Hepatocyte (in vitro differentiated cells): ENCODE results near the gene TBC1D1. TPM values are rescaled to one million over a fixed set of nuclear protein-coding genes. Genes with fewer than 3 reads are reported as not detected.

Experiments
- DNase-seq: peaks from one replicate; pipeline ENCODE4 v3.0.0-alpha.2; 2016; ENCODE audit warnings: low spot score
- H2AFZ ChIP-seq: fragments of 200-600 bp; sonication (generic); 2 replicates; pipeline ENCODE4 v1.6.0; 2016; ENCODE audit warnings: antibody characterized with exemption, mild to moderate bottlenecking
- H3K27ac ChIP-seq: fragments of 200-600 bp; sonication (generic); 2 replicates; pipeline ENCODE4 v1.5.1; 2016; ENCODE audit warnings: mild to moderate bottlenecking
- H3K27me3 ChIP-seq: fragments of 200-600 bp; sonication (generic); 2 replicates; pipeline ENCODE4 v1.6.1; 2016
- H3K36me3 ChIP-seq: fragments of 200-600 bp; sonication (generic); replicated peaks from 2 replicates; pipeline ENCODE4 v1.5.1; 2016; ENCODE audit warnings: low read depth; ENCODE audit not compliant: insufficient read depth
- H3K4me1 ChIP-seq: fragments of 200-600 bp; sonication (generic); 2 replicates; pipeline ENCODE4 v1.5.1; 2016; ENCODE audit warnings: mild to moderate bottlenecking, moderate library complexity; ENCODE audit not compliant: insufficient read depth
- H3K4me2 ChIP-seq: fragments of 200-600 bp; sonication (generic); 2 replicates; pipeline ENCODE4 v1.6.0; 2016
- H3K4me3 ChIP-seq: fragments of 200-600 bp; sonication (generic); 2 replicates; pipeline ENCODE4 v1.5.1; 2016; ENCODE audit warnings: mild to moderate bottlenecking
- H3K79me2 ChIP-seq: fragments of 200-600 bp; sonication (generic); 2 replicates; pipeline ENCODE4 v1.6.0; 2017; ENCODE audit warnings: mild to moderate bottlenecking
- H3K9me2 ChIP-seq: fragments of 200-600 bp; sonication (generic); replicated peaks from 2 replicates; pipeline ENCODE4 v1.6.0; 2017; ENCODE audit warnings: mild to moderate bottlenecking; ENCODE audit not compliant: insufficient read depth
- H3K9me3 ChIP-seq: fragments of 200-600 bp; sonication (generic); 2 replicates; pipeline ENCODE4 v1.5.1; 2016; ENCODE audit warnings: low read depth, mild to moderate bottlenecking
- H4K20me1 ChIP-seq: fragments of 200-600 bp; sonication (generic); 2 replicates; pipeline ENCODE4 v1.6.0; 2016; ENCODE audit warnings: mild to moderate bottlenecking; ENCODE audit not compliant: insufficient read depth, poor library complexity, severe bottlenecking
- EZH2 ChIP-seq: fragments of 200-600 bp; sonication (generic); IDR thresholded peaks from 2 replicates; pipeline ENCODE4 v1.6.1; 2016; ENCODE audit warnings: antibody characterized with exemption, mild to moderate bottlenecking, borderline replicate concordance
- EZH2phosphoT487 ChIP-seq: fragments of 200-600 bp; sonication (generic); IDR thresholded peaks from one replicate; pipeline ENCODE4 v1.6.1; 2018; ENCODE audit warnings: antibody characterized with exemption, mild to moderate bottlenecking, low read depth, moderate library complexity; ENCODE audit not compliant: unreplicated experiment, severe bottlenecking
- WGBS: methylation state at CpG from one replicate; pipeline ENCODE4 v1.1.6; 2016; ENCODE audit warnings: low lambda C conversion rate; ENCODE audit errors: missing lambda C conversion rate; 5-methylcytosine and 5-hydroxymethylcytosine counted together
- polyA plus RNA-seq: library from polyadenylated mRNA; unstranded; fragments of >200 nt; fragmentation: Nextera tagmentation; extraction: Ambion mirVana; gene quantifications from 2 replicates; pipeline ENCODE4 v1.2.1, GENCODE V29; 2016
- total RNA-seq: library from RNA; depleted of rRNA; stranded (reverse); fragments of >200 nt; gene quantifications from 2 replicates; pipeline ENCODE4 v1.2.3, GENCODE V29; 2014
- TF ChIP-seq, protein P1 (sequence below): fragments of 200-600 bp; sonication (generic); IDR thresholded peaks from 2 replicates; pipeline ENCODE4 v1.5.1; 2016; ENCODE audit warnings: antibody characterized with exemption, mild to moderate bottlenecking; ENCODE audit not compliant: poor library complexity

Gene TBC1D1
- total and polyA plus RNA-seq, 2 experiments from 2014 or later, result 45.6 to 117 TPM

DNA sequence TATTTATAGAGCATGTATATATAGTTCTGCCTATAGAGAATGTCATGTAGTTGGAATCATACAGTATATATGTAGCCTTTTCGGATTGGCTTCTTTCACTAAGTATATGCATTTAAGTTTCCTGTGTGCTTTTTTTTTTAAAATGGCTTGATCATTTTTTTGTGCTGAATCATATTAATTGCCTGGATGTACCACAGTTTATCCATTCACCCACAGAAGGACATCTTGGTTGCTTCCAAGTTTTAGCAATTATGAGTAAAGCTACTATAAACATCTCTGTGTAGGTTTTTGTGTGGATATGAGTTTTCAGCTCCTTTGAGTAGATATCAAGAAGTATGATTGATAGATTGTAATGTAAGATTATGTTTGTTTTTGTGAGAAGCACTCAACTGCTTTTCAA is 93.1 kb downstream of the TBC1D1 start:
- Histone ChIP-seq H2AFZ (no peak overlapping the region), H3K27me3 (no peaks in the 10 kb centered on the region), H4K20me1 (peaks cover 9% of the 10 kb centered on the region), H3K9me2 (no peaks in the 10 kb centered on the region), H3K27ac (no peak overlapping the region), H3K9me3 (no peaks in the 10 kb centered on the region), H3K36me3 (no peaks in the 10 kb centered on the region), H3K4me1 (peaks cover 21% of the 10 kb centered on the region), H3K4me2 (no peak overlapping the region), H3K79me2 (peaks cover 95% of the 10 kb centered on the region), H3K4me3 (no peak overlapping the region)
- no peak for DNase-seq
- WGBS, result 100% methylated on average over 1 of the region's 1 CpG
- TF ChIP-seq, protein P1, sequence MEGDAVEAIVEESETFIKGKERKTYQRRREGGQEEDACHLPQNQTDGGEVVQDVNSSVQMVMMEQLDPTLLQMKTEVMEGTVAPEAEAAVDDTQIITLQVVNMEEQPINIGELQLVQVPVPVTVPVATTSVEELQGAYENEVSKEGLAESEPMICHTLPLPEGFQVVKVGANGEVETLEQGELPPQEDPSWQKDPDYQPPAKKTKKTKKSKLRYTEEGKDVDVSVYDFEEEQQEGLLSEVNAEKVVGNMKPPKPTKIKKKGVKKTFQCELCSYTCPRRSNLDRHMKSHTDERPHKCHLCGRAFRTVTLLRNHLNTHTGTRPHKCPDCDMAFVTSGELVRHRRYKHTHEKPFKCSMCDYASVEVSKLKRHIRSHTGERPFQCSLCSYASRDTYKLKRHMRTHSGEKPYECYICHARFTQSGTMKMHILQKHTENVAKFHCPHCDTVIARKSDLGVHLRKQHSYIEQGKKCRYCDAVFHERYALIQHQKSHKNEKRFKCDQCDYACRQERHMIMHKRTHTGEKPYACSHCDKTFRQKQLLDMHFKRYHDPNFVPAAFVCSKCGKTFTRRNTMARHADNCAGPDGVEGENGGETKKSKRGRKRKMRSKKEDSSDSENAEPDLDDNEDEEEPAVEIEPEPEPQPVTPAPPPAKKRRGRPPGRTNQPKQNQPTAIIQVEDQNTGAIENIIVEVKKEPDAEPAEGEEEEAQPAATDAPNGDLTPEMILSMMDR, result no peak
- TF ChIP-seq EZH2, result no peak
- TF ChIP-seq EZH2phosphoT487, result no peak

DNA sequence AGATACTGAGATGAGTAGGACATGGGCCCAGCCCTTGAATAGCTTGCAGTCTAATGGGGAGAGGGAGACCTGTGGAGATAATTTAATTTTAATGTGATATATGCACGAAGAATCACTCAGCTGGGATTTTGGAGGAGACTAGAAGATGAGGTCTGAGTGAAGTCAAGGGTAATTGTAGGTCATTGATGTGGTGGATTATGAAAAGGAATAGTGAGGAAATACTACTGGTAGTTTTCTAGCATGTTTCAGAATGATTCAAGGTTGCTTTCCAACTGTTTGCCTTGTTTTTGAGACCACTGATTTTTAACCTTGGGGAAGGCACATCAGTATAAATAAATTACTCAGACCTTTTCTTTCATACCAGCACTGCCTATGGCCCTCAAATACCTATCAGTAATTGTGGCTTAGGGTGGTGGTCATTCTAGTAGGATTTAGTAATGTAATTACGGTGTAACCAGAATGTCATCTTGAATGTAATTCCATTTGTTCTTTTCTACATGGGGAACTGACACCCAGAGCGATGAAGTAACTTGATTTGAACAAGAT is 94.9 kb downstream of the TBC1D1 start:
- DNase-seq, result no peak
- Histone ChIP-seq H3K9me3 (no peaks in the 10 kb centered on the region), H3K9me2 (no peaks in the 10 kb centered on the region), H3K4me2 (no peak overlapping the region), H2AFZ (no peak overlapping the region), H4K20me1 (peaks cover 9% of the 10 kb centered on the region), H3K79me2 (peaks cover 93% of the 10 kb centered on the region), H3K36me3 (no peaks in the 10 kb centered on the region), H3K27me3 (no peaks in the 10 kb centered on the region), H3K4me1 (peaks cover 33% of the 10 kb centered on the region), H3K4me3 (no peak overlapping the region), H3K27ac (no peak overlapping the region)
- TF ChIP-seq EZH2phosphoT487 (no peak), EZH2 (no peak)
- TF ChIP-seq, protein P1, result no peak
- WGBS, result 69% methylated on average over 3 of the region's 3 CpGs

DNA sequence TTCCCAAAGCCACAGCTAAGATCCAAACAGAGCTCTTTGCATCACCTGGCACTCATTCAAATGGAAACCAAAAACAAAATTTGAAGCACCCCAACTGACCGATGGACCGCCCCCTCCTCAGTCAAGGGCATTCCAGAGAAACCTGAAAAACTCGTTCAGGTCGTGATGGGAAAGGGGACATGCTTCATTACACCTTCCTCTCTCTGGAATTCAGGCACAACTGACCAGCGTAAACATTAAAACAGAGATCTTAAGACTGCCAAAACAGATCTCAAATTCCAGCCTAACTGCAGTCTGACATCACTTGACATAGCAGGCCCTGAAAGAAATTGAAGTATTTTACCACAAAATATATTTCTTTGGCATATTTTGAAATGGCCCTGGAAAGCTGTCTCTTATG is 97.8 kb downstream of the TBC1D1 start:
- H4K20me1 ChIP-seq, result no peaks in the 10 kb centered on the region
- no peaks in the 10 kb centered on the region for H3K9me2 ChIP-seq
- H2AFZ ChIP-seq, result no peak overlapping the region
- no peak overlapping the region for H3K27ac ChIP-seq
- H3K79me2 ChIP-seq, result peaks cover 90% of the 10 kb centered on the region
- H3K36me3 ChIP-seq, result no peaks in the 10 kb centered on the region
- no peak overlapping the region for H3K4me3 ChIP-seq
- no peaks in the 10 kb centered on the region for H3K27me3 ChIP-seq
- TF ChIP-seq EZH2 (no peak), EZH2phosphoT487 (no peak)
- TF ChIP-seq, protein P1, result no peak
- no peak for DNase-seq
- H3K4me1 ChIP-seq, result peaks cover 25% of the 10 kb centered on the region
- H3K9me3 ChIP-seq, result no peaks in the 10 kb centered on the region
- H3K4me2 ChIP-seq, result no peak overlapping the region
- 41% methylated on average over 5 of the region's 5 CpGs for WGBS
